H1 (cell line): Measurements from ENCODE around the gene FARS2. TPM values are rescaled to one million over a fixed set of nuclear protein-coding genes. Genes with fewer than 3 reads are reported as not detected.
A peak's percentile ranks its signal among the peaks of the same experiment; 100 is the strongest.

Experiments
- CTCF ChIA-PET: fragments of 300-600 bp; sonication (Branson Sonifier 250); formaldehyde crosslinking; loops from one replicate; lab custom pipeline; 2021; ENCODE audit not compliant: partially characterized antibody; lab: Charles Lee
- POLR2A ChIA-PET: fragments of 300-600 bp; sonication (Branson Sonifier 250); formaldehyde crosslinking; loops from one replicate; lab custom pipeline; 2021; ENCODE audit warnings: inconsistent platforms; ENCODE audit not compliant: partially characterized antibody; lab: Charles Lee
- DNase-seq, 2 experiments: peaks; one replicate each; pipeline versions ENCODE4 v3.0.0 to v3.0.0-alpha.2; 2010 to 2022; ENCODE audit warnings: low spot score in 2 of 2, low read depth in 1 of 2, mixed read lengths in 1 of 2
- FAIRE-seq: peaks from 2 replicates; lab custom pipeline; 2011; peaks lifted over from hg19 to GRCh38; lab: Jason Lieb, UNC
- H2AFZ ChIP-seq: 2 replicates; pipeline ENCODE4 v1.8.1; 2012; ENCODE audit warnings: low read length, inconsistent platforms
- H2AK5ac ChIP-seq: 2 replicates; pipeline ENCODE4 v1.6.1; 2013; ENCODE audit warnings: low read depth, low read length
- H2BK120ac ChIP-seq: replicated peaks from 2 replicates; pipeline ENCODE3; 2013; ENCODE audit warnings: low read depth, low read length, inconsistent platforms
- H2BK12ac ChIP-seq: 2 replicates; pipeline ENCODE4 v1.6.1; 2013; ENCODE audit warnings: low read depth, low read length
- H2BK15ac ChIP-seq: 2 replicates; pipeline ENCODE4 v1.6.1; 2013; ENCODE audit warnings: low read length
- H2BK20ac ChIP-seq: 2 replicates; pipeline ENCODE4 v1.6.1; 2013; ENCODE audit warnings: low read length
- H2BK5ac ChIP-seq: 2 replicates; pipeline ENCODE4 v1.6.1; 2013; ENCODE audit warnings: low read depth, low read length
- H3K14ac ChIP-seq: 2 replicates; pipeline ENCODE4 v1.6.1; 2013; ENCODE audit warnings: inconsistent platforms; ENCODE audit not compliant: insufficient read length
- H3K18ac ChIP-seq: 2 replicates; pipeline ENCODE4 v1.6.1; 2013; ENCODE audit warnings: low read length; ENCODE audit errors: extremely low read depth
- H3K23ac ChIP-seq: 2 replicates; pipeline ENCODE4 v1.6.1; 2013; ENCODE audit warnings: inconsistent platforms; ENCODE audit not compliant: insufficient read length
- H3K23me2 ChIP-seq: 2 replicates; pipeline ENCODE4 v1.6.1; 2013; ENCODE audit warnings: low read depth, low read length
- H3K27ac ChIP-seq: 2 replicates; pipeline ENCODE4 v1.6.1; 2011; ENCODE audit warnings: low read depth, low read length, inconsistent platforms
- H3K27me3 ChIP-seq, 4 experiments: replicated peaks in 1 of 4; 1 replicate in 1 of 4; 2 replicates in 3 of 4; pipeline versions ENCODE4 v1.6.1 to v1.8.1; 2011 to 2013; ENCODE audit warnings: low read length in 3 of 4, mild to moderate bottlenecking in 3 of 4, inconsistent platforms in 2 of 4, mixed read lengths in 2 of 4, moderate library complexity in 1 of 4; ENCODE audit not compliant: control insufficient read depth in 3 of 4, insufficient read depth in 3 of 4; ENCODE audit errors: extremely low read depth in 1 of 4
- H3K36me3 ChIP-seq, 4 experiments: 2 replicates each; pipeline versions ENCODE4 v1.6.1 to v1.8.1; 2011 to 2013; ENCODE audit warnings: mild to moderate bottlenecking in 4 of 4, low read length in 3 of 4, moderate library complexity in 2 of 4, control low read depth in 1 of 4, inconsistent platforms in 1 of 4; ENCODE audit not compliant: insufficient read depth in 4 of 4, control insufficient read depth in 2 of 4
- H3K4ac ChIP-seq: replicated peaks from 2 replicates; pipeline ENCODE3; 2013; ENCODE audit warnings: low read length, low read depth, mixed read lengths, inconsistent platforms; ENCODE audit not compliant: insufficient read length
- H3K4me1 ChIP-seq, 4 experiments: replicated peaks in 1 of 4; 1 replicate in 1 of 4; 2 replicates in 3 of 4; pipeline versions ENCODE4 v1.6.1 to v1.8.1; 2011 to 2013; ENCODE audit warnings: low read length in 3 of 4, inconsistent platforms in 2 of 4, mixed read lengths in 1 of 4; ENCODE audit not compliant: insufficient read depth in 4 of 4, control insufficient read depth in 3 of 4
- H3K4me2 ChIP-seq, 2 experiments: 2 replicates each; pipeline versions ENCODE4 v1.6.1 to v1.8.1; 2011 to 2013; ENCODE audit warnings: low read depth in 2 of 2, low read length in 2 of 2, control low read depth in 1 of 2, inconsistent platforms in 1 of 2, mild to moderate bottlenecking in 1 of 2; ENCODE audit not compliant: insufficient read depth in 1 of 2
- H3K4me3 ChIP-seq, 4 experiments: fragments of 200-600, 300-600 bp in 1 of 4; sonication (generic), shearing (Covaris generic), sonication (Bioruptor Twin) in 1 of 4; 2 replicates each; pipeline versions ENCODE4 v1.5.1 to v1.8.1; 2011 to 2016; ENCODE audit warnings: low read length in 4 of 4, low read depth in 3 of 4, control low read depth in 2 of 4, inconsistent platforms in 2 of 4, mild to moderate bottlenecking in 2 of 4, mixed read lengths in 1 of 4, moderate library complexity in 1 of 4; ENCODE audit not compliant: insufficient read depth in 2 of 4; ENCODE audit errors: extremely low read depth in 1 of 4
- H3K56ac ChIP-seq: replicated peaks from 2 replicates; pipeline ENCODE3; 2013; ENCODE audit warnings: low read depth, mild to moderate bottlenecking, mixed read lengths, low read length, inconsistent platforms; ENCODE audit not compliant: insufficient read length
- H3K79me1 ChIP-seq: 2 replicates; pipeline ENCODE4 v1.6.1; 2013; ENCODE audit warnings: low read depth, low read length, control low read depth
- H3K79me2 ChIP-seq, 2 experiments: 2 replicates each; pipeline versions ENCODE4 v1.6.1 to v1.8.1; 2012 to 2013; ENCODE audit warnings: low read length in 2 of 2, mild to moderate bottlenecking in 2 of 2, inconsistent platforms in 1 of 2; ENCODE audit not compliant: insufficient read depth in 2 of 2, control insufficient read depth in 1 of 2
- H3K9ac ChIP-seq, 4 experiments: replicated peaks in 1 of 4; 1 replicate in 1 of 4; 2 replicates in 3 of 4; pipeline versions ENCODE4 v1.6.1 to v1.8.1; 2011 to 2013; ENCODE audit warnings: low read depth in 3 of 4, low read length in 3 of 4, control low read depth in 2 of 4, mild to moderate bottlenecking in 2 of 4, moderate library complexity in 2 of 4, inconsistent platforms in 1 of 4; ENCODE audit errors: extremely low read depth in 1 of 4
- H3K9me3 ChIP-seq, 2 experiments: 2 replicates each; pipeline versions ENCODE4 v1.6.1 to v1.8.1; 2012 to 2013; ENCODE audit warnings: mild to moderate bottlenecking in 2 of 2, moderate library complexity in 2 of 2, control low read depth in 1 of 2, inconsistent platforms in 1 of 2, low read depth in 1 of 2, low read length in 1 of 2, mixed read lengths in 1 of 2; ENCODE audit not compliant: insufficient read depth in 2 of 2
- H4K20me1 ChIP-seq, 2 experiments: replicated peaks in 1 of 2; 2 replicates each; pipeline versions ENCODE3 to v1.8.1; 2011 to 2013; ENCODE audit warnings: inconsistent platforms in 2 of 2, low read length in 2 of 2, mild to moderate bottlenecking in 1 of 2; ENCODE audit not compliant: insufficient read depth in 2 of 2, control insufficient read depth in 1 of 2
- H4K5ac ChIP-seq: 2 replicates; pipeline ENCODE4 v1.6.1; 2013; ENCODE audit warnings: low read length, low read depth, mixed read lengths, inconsistent platforms; ENCODE audit not compliant: insufficient read length
- H4K8ac ChIP-seq: 2 replicates; pipeline ENCODE4 v1.8.0; 2013; ENCODE audit warnings: mild to moderate bottlenecking, moderate library complexity, low read length, inconsistent platforms; ENCODE audit not compliant: insufficient read depth; ENCODE audit errors: extremely low read depth
- H4K91ac ChIP-seq: replicated peaks from 2 replicates; pipeline ENCODE3; 2013; ENCODE audit warnings: low read length, mixed read lengths, inconsistent platforms; ENCODE audit not compliant: insufficient read length
- BACH1 ChIP-seq: IDR thresholded peaks from 2 replicates; pipeline ENCODE4 v1.6.1; 2012; ENCODE audit warnings: low read length, improper control_type of control experiment
- CBX5 ChIP-seq: fragments of 300-800, 300-1000 bp; sonication (generic); IDR thresholded peaks from 2 replicates; pipeline ENCODE4 v1.7.1; 2016; ENCODE audit warnings: antibody characterized with exemption, low read length, low read depth
- EP300 ChIP-seq, 2 experiments: IDR thresholded peaks; 1 replicate in 1 of 2; 2 replicates in 1 of 2; pipeline ENCODE4 v1.6.1; 2011 to 2012; ENCODE audit warnings: low read depth in 2 of 2, low read length in 2 of 2, mild to moderate bottlenecking in 2 of 2, borderline replicate concordance in 1 of 2, inconsistent platforms in 1 of 2, moderate library complexity in 1 of 2
- MAFK ChIP-seq: IDR thresholded peaks from 2 replicates; pipeline ENCODE4 v1.6.1; 2012; ENCODE audit warnings: low read depth, mild to moderate bottlenecking, improper control_type of control experiment, low read length
- WGBS, 2 experiments: shearing (Covaris generic) in 1 of 2; methylation state at CpG; one replicate each; pipeline versions ENCODE4 v1.1.6 to v1.1.7; 2013 to 2015; ENCODE audit warnings: low lambda C conversion rate in 2 of 2, mixed read lengths in 2 of 2, inconsistent platforms in 1 of 2, low coverage in 1 of 2, missing lambda C conversion rate in 1 of 2; ENCODE audit not compliant: insufficient replicate concordance in 2 of 2, insufficient coverage in 1 of 2, insufficient read length in 1 of 2; ENCODE audit errors: extremely low coverage in 1 of 2, missing lambda C conversion rate in 1 of 2; 5-methylcytosine and 5-hydroxymethylcytosine counted together
- polyA plus RNA-seq, 7 experiments: library from polyadenylated mRNA; depleted of rRNA in 3 of 7; stranded (reverse) in 5 of 7; unstranded in 2 of 7; fragments of >200 nt in 5 of 7; fragments of 200-250 nt in 2 of 7; gene quantifications; 1 replicate in 5 of 7; 2 replicates in 1 of 7; 4 replicates in 1 of 7; pipeline versions ENCODE4 v1.2.1 to v1.2.3, GENCODE V29; 2011 to 2013; ENCODE audit warnings: missing spikeins in 2 of 7, mixed read lengths in 2 of 7
- total RNA-seq: library from RNA; stranded (reverse); fragmentation: NEBNext Ultra II Directional; extraction: Animal tissue kit (Norgen Biotek cat#: 25700); gene quantifications from 2 replicates; pipeline ENCODE4 v1.2.1, GENCODE V29; 2021

FARS2 gene
- total and polyA plus RNA-seq, 2 of the 8 experiments (the other 6 are each of a cell fraction or from before 2014, with no cell fraction given): 11.7 to 14.4 TPM

DNA sequence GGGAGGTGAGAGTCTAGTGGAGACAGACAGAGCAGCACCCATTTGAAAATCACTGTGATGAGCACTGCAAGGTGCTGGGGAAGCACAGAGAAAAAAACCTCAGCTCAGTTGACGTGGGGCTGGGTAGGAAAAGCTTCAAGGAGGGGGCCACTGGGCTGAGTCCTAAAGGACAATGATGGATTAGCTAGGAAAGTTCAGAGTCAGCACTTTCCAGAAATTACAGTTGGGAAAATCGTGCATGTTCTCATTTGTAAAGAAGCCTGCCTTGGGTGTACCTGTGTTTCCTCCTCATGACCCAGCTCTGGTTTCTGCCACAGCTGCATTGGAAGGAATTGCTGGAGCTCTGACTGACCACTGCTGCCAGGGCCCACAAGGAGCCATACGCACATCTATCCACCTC lies 221.3 kb downstream of the FARS2 start:
- DNase-seq (no peak), FAIRE-seq (no peak)
- no peaks in the 10 kb centered on the region for H4K20me1 ChIP-seq
- H3K36me3 ChIP-seq: no peaks in the 10 kb centered on the region
- H3K27me3 ChIP-seq: no peaks in the 10 kb centered on the region; a peak in 1 of 7 replicates
- no peak overlapping the region for H3K4me2 ChIP-seq
- H3K14ac ChIP-seq: no peak overlapping the region
- no peaks in the 10 kb centered on the region for H3K9me3 ChIP-seq
- H4K91ac ChIP-seq: no peak overlapping the region
- no peak overlapping the region for H3K4ac ChIP-seq
- H2BK12ac ChIP-seq: no peak overlapping the region
- TF ChIP-seq BACH1 (no peak), MAFK (0 out of 2 replicates have a peak, but pooled peaks have one; percentile 20), CBX5 (no peak), EP300 (IDR thresholded peaks at IDR 0.05; ENCODE audit: borderline replicate concordance in 1 of 2, low read depth in 2 of 2, low read length in 2 of 2) (no peak)
- H2AK5ac ChIP-seq: no peak overlapping the region
- H4K5ac ChIP-seq: no peak overlapping the region
- H3K9ac ChIP-seq: no peak overlapping the region
- H3K56ac ChIP-seq: no peak overlapping the region
- H3K18ac ChIP-seq: no peak overlapping the region
- WGBS, 2 experiments: 86% methylated on average over 3 of the region's 3 CpGs; no CpG with 5 or more reads in 1 of the 2 experiments
- H3K79me1 ChIP-seq: no peaks in the 10 kb centered on the region
- no peak overlapping the region for H3K27ac ChIP-seq
- no peak overlapping the region for H3K23ac ChIP-seq
- no peak overlapping the region for H2BK15ac ChIP-seq
- no peak overlapping the region for H2AFZ ChIP-seq
- H3K4me1 ChIP-seq: peaks cover 0 to 3% (median 0%) of the 10 kb centered on the region in 4 experiments; a peak in 1 of 7 replicates
- H4K8ac ChIP-seq: peak overlapping the region; percentile 45
- H3K4me3 ChIP-seq: no peak overlapping the region
- no peaks in the 10 kb centered on the region for H3K79me2 ChIP-seq
- POLR2A ChIA-PET: interaction anchor here (0.7 to 1.4 kb wide), 2 partner anchors 16 to 287 kb away, joined by 3 read pairs; no protein-coding TSS in a partner anchor
- H2BK120ac ChIP-seq: no peak overlapping the region
- no peak overlapping the region for H2BK5ac ChIP-seq
- no peak overlapping the region for H2BK20ac ChIP-seq
- no peaks in the 10 kb centered on the region for H3K23me2 ChIP-seq
- CTCF ChIA-PET: interaction anchor here (0.7 to 5.5 kb wide), 6 partner anchors 11 to 95 kb away, joined by 3 to 29 read pairs (median 5); no protein-coding TSS in a partner anchor
